ENCODE measurements around the gene CCNL1. TPM values are rescaled to one million over a fixed set of nuclear protein-coding genes. Genes with fewer than 3 reads are reported as not detected.
"Not testable (repeated sequence)": the region's sequence is repeated elsewhere in the genome, so short reads cannot be mapped to it uniquely, and the experiment has no call there.

Gene CCNL1
- total RNA-seq, 1 donor from 2014 or later = 241 TPM

DNA sequence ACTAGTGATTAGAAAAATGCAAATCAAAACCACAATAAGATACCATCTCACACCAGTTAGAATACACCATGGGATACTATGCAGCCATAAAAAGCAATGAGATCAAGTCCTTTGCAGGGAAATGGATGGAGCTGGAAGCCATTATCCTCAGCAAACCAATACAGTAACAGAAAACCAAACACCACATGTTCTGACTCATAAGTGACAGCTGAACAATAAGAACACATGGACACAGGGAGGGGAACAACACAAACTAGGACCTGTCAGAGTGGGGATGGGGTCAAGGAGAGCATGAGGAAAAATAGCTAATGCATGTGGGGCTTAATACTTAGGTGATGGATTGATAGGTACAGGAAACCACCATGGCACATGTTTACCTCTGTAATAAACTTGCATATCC lies 36.0 kb upstream of the CCNL1 start:
- Histone ChIP-seq H3K9me3 (peaks cover 12 to 53% of the 10 kb centered on the region in 2 donors), H3K27ac (no peak overlapping the region), H3K4me3 (no peak overlapping the region), H3K4me1 (no peaks in the 10 kb centered on the region), H3K36me3 (no peaks in the 10 kb centered on the region), H3K27me3 (no peaks in the 10 kb centered on the region)
- intact Hi-C loops (cut with DNase I) = no loop called here
- TF ChIP-seq, protein P1, sequence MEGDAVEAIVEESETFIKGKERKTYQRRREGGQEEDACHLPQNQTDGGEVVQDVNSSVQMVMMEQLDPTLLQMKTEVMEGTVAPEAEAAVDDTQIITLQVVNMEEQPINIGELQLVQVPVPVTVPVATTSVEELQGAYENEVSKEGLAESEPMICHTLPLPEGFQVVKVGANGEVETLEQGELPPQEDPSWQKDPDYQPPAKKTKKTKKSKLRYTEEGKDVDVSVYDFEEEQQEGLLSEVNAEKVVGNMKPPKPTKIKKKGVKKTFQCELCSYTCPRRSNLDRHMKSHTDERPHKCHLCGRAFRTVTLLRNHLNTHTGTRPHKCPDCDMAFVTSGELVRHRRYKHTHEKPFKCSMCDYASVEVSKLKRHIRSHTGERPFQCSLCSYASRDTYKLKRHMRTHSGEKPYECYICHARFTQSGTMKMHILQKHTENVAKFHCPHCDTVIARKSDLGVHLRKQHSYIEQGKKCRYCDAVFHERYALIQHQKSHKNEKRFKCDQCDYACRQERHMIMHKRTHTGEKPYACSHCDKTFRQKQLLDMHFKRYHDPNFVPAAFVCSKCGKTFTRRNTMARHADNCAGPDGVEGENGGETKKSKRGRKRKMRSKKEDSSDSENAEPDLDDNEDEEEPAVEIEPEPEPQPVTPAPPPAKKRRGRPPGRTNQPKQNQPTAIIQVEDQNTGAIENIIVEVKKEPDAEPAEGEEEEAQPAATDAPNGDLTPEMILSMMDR (IDR thresholded peaks at IDR 0.05) = no peak
- no peak for DNase-seq (ENCODE audit: low spot score in 2 of 2)

DNA sequence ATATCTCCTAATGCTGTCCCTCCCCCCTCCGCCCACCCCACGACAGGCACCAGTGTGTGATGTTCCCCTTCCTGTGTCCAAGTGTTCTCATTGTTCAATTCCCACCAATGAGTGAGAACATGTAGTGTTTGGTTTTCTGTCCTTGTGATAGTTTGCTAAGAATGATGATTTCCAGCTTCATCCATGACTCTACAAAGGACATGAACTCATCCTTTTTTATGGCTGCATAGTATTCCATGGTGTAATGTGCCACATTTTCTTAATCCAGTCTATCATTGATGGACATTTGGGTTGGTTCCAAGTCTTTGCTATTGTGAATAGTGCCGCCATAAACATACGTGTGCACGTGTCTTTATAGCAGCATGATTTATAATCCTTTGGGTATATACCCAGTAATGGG lies 31.2 kb upstream of the CCNL1 start:
- intact Hi-C loops (cut with DNase I); H3K36me3 ChIP-seq; H3K4me3 ChIP-seq; H3K27me3 ChIP-seq; H3K4me1 ChIP-seq; H3K27ac ChIP-seq; DNase-seq (ENCODE audit: low spot score in 2 of 2): not testable (repeated sequence)
- peaks cover 25 to 85% of the 10 kb centered on the region in 2 donors for H3K9me3 ChIP-seq

DNA sequence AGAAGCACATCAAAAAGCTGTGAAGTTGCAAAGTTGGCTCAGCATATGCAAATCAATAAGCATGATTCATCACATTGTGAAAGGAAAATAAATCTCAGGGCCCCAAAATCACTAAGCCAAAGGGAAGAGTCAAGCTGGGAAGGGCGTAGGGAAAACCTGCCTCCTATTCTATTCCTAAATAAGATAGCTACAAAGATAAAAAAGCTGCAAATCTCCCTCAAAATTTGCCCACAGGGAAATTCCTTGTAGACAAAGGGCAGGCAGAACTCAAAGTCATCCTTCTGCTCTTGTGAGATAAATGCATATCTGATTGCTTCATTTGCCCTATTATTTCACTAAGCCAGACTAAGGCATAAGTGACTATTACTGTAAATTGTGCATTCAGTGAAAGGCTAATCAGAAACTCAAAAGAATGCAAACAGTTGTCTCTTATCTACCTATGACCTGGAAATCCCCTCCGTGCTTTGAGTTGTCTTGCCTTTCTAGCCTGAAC lies 30.5 kb upstream of the CCNL1 start:
- H3K9me3 ChIP-seq = peaks cover 28 to 83% of the 10 kb centered on the region in 2 donors
- no peaks in the 10 kb centered on the region for H3K27me3 ChIP-seq
- DNase-seq (ENCODE audit: low spot score in 2 of 2) = no peak
- H3K4me3 ChIP-seq = no peak overlapping the region
- no peaks in the 10 kb centered on the region for H3K4me1 ChIP-seq
- peaks cover 0 to 9% of the 10 kb centered on the region in 2 donors for H3K36me3 ChIP-seq
- TF ChIP-seq, protein P1 (IDR thresholded peaks at IDR 0.05) = no peak
- no peak overlapping the region for H3K27ac ChIP-seq
- intact Hi-C loops (cut with DNase I) = no loop called here

DNA sequence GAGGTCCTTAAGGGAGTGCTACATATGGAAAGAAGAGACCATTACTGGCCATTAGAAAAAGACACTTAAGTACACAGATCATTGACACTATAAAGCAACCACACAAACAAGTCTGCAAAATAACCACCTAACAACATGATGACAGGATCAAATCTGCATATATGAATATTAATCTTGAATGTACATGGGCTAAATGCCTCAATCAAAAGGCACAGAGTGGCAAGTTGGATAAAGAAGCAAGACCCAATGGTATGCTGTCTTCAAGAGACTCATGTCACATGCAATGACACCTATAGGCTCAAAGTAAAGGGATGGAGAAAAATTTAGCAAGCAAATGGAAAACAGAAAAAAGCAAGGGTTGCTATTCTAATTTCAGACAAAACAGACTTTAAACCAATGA lies 28.4 kb upstream of the CCNL1 start:
- H3K4me3 ChIP-seq = no peak overlapping the region
- H3K36me3 ChIP-seq = peaks cover 0 to 21% of the 10 kb centered on the region in 2 donors
- TF ChIP-seq, protein P1 (IDR thresholded peaks at IDR 0.05) = no peak
- H3K27ac ChIP-seq = no peak overlapping the region
- H3K4me1 ChIP-seq = no peaks in the 10 kb centered on the region
- no peaks in the 10 kb centered on the region for H3K27me3 ChIP-seq
- DNase-seq (ENCODE audit: low spot score in 2 of 2) = no peak
- H3K9me3 ChIP-seq = peaks cover 20 to 73% of the 10 kb centered on the region in 2 donors
- intact Hi-C loops (cut with DNase I) = no loop called here

DNA sequence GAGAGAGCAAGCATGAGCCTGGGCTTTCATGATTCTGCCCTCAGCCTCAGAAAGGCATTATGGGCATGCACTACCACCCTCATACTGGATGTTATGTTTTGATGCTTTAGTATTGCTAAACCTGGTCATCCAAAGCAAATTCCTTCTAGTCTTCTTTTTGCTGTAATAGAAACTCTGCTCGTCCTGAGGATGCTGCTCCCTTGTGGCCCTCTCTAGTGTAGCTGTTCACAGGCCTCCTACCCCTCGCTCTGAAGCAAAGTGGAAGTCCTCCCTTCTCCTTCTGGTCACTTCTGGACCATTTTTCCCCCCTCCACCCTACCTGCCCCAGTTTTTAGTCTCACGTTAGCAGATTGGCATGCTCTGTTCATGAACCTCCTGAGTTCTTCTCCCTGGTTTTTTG lies 22.9 kb upstream of the CCNL1 start:
- no peak overlapping the region for H3K4me3 ChIP-seq
- TF ChIP-seq, protein P1 (IDR thresholded peaks at IDR 0.05) = no peak
- H3K27ac ChIP-seq = no peak overlapping the region
- H3K36me3 ChIP-seq = peaks cover 0 to 27% of the 10 kb centered on the region in 2 donors
- intact Hi-C loops (cut with DNase I) = no loop called here
- peaks cover 7 to 28% of the 10 kb centered on the region in 2 donors for H3K9me3 ChIP-seq
- no peak for DNase-seq (ENCODE audit: low spot score in 2 of 2)
- no peaks in the 10 kb centered on the region for H3K4me1 ChIP-seq
- H3K27me3 ChIP-seq = no peaks in the 10 kb centered on the region

DNA sequence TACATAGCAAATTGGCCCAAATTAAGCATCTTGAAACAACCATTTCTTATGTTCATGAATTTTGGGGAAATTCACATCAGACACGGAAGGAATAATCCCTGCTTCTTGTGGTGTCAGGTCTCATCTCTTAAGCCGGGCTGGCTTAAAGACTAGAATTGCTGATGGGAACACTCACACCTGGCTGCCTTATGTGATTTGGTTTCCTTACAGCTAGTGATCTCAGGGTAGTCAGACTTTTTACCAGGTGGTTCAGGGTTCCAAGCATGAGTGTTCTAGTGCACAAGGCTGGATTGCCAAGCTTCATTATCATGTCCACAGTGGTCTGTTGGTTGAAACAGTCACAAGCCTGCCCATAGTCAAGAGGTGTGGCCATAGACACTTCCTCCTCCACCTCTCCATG lies 20.3 kb upstream of the CCNL1 start:
- intact Hi-C loops (cut with DNase I) = no loop called here

More for the DNA sequence above, 20.3 kb upstream of the CCNL1 start:
- Histone ChIP-seq H3K36me3 (peaks cover 3 to 17% of the 10 kb centered on the region in 2 donors), H3K27ac (no peak overlapping the region), H3K4me3 (no peak overlapping the region), H3K4me1 (peaks cover 0 to 11% of the 10 kb centered on the region in 2 donors), H3K9me3 (peaks cover 0 to 5% of the 10 kb centered on the region in 2 donors), H3K27me3 (no peaks in the 10 kb centered on the region)
- TF ChIP-seq, protein P1 (IDR thresholded peaks at IDR 0.05) = no peak
- no peak for DNase-seq (ENCODE audit: low spot score in 2 of 2)
